ENCODE data around the gene FCSK. TPM values are rescaled to one million over a fixed set of nuclear protein-coding genes. Genes with fewer than 3 reads are reported as not detected.

FCSK gene
- total RNA-seq, 1 donor from 2014 or later: 19.5 TPM

DNA sequence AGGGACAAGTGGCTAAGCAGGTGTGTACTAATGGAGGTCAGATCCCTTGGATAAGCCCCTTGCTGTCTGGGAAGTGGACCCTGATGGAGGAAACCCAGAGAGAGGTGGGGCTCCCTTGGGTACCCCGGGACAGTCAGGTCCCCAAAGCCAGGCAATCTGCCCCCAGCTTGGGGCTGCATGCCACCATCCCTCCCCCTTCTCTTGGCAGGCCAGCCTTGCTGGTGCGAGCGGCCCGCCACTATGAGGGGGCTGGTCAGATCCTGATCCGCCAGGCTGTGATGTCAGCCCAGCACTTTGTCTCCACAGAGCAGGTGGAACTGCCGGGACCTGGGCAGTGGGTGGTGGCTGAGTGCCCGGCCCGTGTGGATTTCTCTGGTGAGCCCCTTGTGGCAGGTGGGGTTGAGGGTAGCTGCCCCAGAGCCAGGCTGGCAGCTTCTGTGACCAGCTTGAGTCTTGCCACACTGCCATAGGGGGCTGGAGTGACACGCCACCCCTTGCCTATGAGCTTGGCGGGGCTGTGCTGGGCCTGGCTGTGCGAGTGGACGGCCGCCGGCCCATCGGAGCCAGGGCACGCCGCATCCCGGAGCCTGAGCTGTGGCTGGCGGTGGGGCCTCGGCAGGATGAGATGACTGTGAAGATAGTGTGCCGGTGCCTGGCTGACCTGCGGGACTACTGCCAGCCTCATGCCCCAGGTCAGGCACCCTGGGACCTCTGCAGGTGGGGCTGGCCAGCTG, 20.1 kb downstream of the FCSK start:
- H3K36me3 Mint-ChIP-seq: no peaks in the 10 kb centered on the region
- H3K4me3 Mint-ChIP-seq: no peak overlapping the region
- peaks cover 5% of the 10 kb centered on the region for H3K4me1 Mint-ChIP-seq (ENCODE audit: unreplicated experiment)
- H3K27ac Mint-ChIP-seq: no peak overlapping the region
- no peak for DNase-seq (ENCODE audit: extremely low spot score, unreplicated experiment)
- no peaks in the 10 kb centered on the region for H3K9me3 Mint-ChIP-seq
- no peaks in the 10 kb centered on the region for H3K27me3 Mint-ChIP-seq
- TF ChIP-seq, protein P1, sequence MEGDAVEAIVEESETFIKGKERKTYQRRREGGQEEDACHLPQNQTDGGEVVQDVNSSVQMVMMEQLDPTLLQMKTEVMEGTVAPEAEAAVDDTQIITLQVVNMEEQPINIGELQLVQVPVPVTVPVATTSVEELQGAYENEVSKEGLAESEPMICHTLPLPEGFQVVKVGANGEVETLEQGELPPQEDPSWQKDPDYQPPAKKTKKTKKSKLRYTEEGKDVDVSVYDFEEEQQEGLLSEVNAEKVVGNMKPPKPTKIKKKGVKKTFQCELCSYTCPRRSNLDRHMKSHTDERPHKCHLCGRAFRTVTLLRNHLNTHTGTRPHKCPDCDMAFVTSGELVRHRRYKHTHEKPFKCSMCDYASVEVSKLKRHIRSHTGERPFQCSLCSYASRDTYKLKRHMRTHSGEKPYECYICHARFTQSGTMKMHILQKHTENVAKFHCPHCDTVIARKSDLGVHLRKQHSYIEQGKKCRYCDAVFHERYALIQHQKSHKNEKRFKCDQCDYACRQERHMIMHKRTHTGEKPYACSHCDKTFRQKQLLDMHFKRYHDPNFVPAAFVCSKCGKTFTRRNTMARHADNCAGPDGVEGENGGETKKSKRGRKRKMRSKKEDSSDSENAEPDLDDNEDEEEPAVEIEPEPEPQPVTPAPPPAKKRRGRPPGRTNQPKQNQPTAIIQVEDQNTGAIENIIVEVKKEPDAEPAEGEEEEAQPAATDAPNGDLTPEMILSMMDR (conservative IDR thresholded peaks at IDR 0.05): no peak

- Mint-ChIP-seq H3K27ac (no peak overlapping the region), H3K36me3 (no peaks in the 10 kb centered on the region), H3K4me3 (no peak overlapping the region), H3K27me3 (no peaks in the 10 kb centered on the region), H3K4me1 (ENCODE audit: unreplicated experiment) (peaks cover 5% of the 10 kb centered on the region), H3K9me3 (no peaks in the 10 kb centered on the region)
- TF ChIP-seq, protein P1 (conservative IDR thresholded peaks at IDR 0.05): no peak
- DNase-seq (ENCODE audit: extremely low spot score, unreplicated experiment): no peak
Measured at GRCh38 chr16:70475054-70475871, 20.9 kb downstream of the FCSK start.

DNA sequence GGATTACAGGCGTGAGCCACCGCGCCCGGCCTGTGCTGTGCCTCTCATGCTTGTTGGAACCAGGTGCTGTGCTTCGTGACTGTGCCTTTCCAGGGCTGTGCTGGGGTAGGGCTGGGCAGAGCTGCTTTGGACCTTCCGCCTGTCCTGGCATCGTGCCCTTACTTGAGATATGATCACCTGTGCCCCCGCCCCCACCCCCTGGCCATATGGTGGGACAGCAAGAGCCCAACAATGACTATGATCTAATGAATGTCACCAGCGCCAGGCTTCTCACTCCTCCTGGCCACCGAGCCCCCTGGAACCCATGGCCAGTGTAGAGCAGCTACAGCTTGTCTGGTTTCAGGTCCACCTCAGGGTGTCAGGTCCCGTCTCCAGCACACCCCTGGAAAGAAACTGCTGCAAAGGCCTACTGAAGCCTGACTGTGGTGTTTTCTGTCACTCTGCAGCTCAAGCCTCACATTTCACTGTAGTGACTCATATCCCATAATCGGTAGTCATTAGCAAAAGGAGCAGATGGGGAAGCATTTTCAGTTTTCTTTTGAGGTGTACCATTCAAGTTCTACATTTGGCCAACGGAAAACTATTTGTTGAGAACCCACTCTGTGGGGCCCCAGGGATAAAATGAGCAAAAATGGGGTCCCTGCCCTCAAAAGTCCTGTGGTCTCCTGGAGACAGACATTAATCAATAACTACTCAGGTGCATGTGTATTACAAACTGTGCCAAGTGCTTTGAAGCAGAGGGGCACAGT, 22.1 kb downstream of the FCSK start:
- H3K4me1 Mint-ChIP-seq (ENCODE audit: unreplicated experiment): peaks cover 5% of the 10 kb centered on the region
- no peaks in the 10 kb centered on the region for H3K27me3 Mint-ChIP-seq
- no peaks in the 10 kb centered on the region for H3K9me3 Mint-ChIP-seq
- DNase-seq (ENCODE audit: extremely low spot score, unreplicated experiment): no peak
- no peak overlapping the region for H3K27ac Mint-ChIP-seq
- TF ChIP-seq, protein P1 (conservative IDR thresholded peaks at IDR 0.05): no peak
- no peaks in the 10 kb centered on the region for H3K36me3 Mint-ChIP-seq
- H3K4me3 Mint-ChIP-seq: no peak overlapping the region

GRCh38 chr16:70478169-70478568, 23.8 kb downstream of the FCSK start:
- H3K4me3 Mint-ChIP-seq: no peak overlapping the region
- no peak overlapping the region for H3K27ac Mint-ChIP-seq
- peaks cover 5% of the 10 kb centered on the region for H3K4me1 Mint-ChIP-seq (ENCODE audit: unreplicated experiment)
- peaks cover 4% of the 10 kb centered on the region for H3K36me3 Mint-ChIP-seq
- TF ChIP-seq, protein P1 (conservative IDR thresholded peaks at IDR 0.05): no peak
- H3K27me3 Mint-ChIP-seq: no peaks in the 10 kb centered on the region
- H3K9me3 Mint-ChIP-seq: no peaks in the 10 kb centered on the region
- DNase-seq (ENCODE audit: extremely low spot score, unreplicated experiment): no peak

GRCh38 chr16:70478912-70479341, 24.5 kb downstream of the FCSK start:
- TF ChIP-seq, protein P1 (conservative IDR thresholded peaks at IDR 0.05): no peak
- DNase-seq (ENCODE audit: extremely low spot score, unreplicated experiment): no peak
- Mint-ChIP-seq H3K36me3 (peaks cover 4% of the 10 kb centered on the region), H3K27ac (no peak overlapping the region), H3K4me1 (ENCODE audit: unreplicated experiment) (peaks cover 5% of the 10 kb centered on the region), H3K27me3 (no peaks in the 10 kb centered on the region), H3K9me3 (no peaks in the 10 kb centered on the region), H3K4me3 (no peak overlapping the region)
